Stimulated activated CD8-positive, alpha-beta memory T cell treated with anti-CD3 and anti-CD28 coated beads, Interleukin-7, amount 100 ng/mL, for 4 hours (primary cell): ENCODE measurements around the gene CLCN5.

Experiments used
- DNase-seq, 2 donors: peaks; one replicate each; pipeline ENCODE4 v3.0.0-alpha.2; 2020; ENCODE audit warnings: low read depth in 2 of 2

CLCN5 gene

GRCh38 chrX:49934148-49934547, 11.8 kb downstream of the CLCN5 start:
- DNase-seq: no peak

GRCh38 chrX:49934729-49935128, 12.3 kb downstream of the CLCN5 start:
- no peak for DNase-seq

GRCh38 chrX:49947781-49948180, 25.4 kb downstream of the CLCN5 start:
- no peak for DNase-seq

GRCh38 chrX:49949961-49950360, 27.6 kb downstream of the CLCN5 start:
- no peak for DNase-seq

- DNase-seq: no peak
These were observed 29.3 kb downstream of the CLCN5 start for GRCh38 chrX:49951524-49952193.

GRCh38 chrX:49956313-49956712, 33.9 kb downstream of the CLCN5 start:
- DNase-seq: no peak

- no peak for DNase-seq
These were observed 36.5 kb downstream of the CLCN5 start for GRCh38 chrX:49958727-49959485.

GRCh38 chrX:49959602-49960001, 37.2 kb downstream of the CLCN5 start:
- DNase-seq: no peak

- DNase-seq: no peak
These were observed 37.7 kb downstream of the CLCN5 start for GRCh38 chrX:49960061-49960460.

- DNase-seq: no peak
These were observed 48.3 kb downstream of the CLCN5 start for GRCh38 chrX:49970674-49971073.

GRCh38 chrX:49972328-49972860, 50.0 kb downstream of the CLCN5 start:
- DNase-seq: no peak

- no peak for DNase-seq
These were observed 54.3 kb downstream of the CLCN5 start for GRCh38 chrX:49976682-49977197.

- no peak for DNase-seq
These were observed 55.1 kb downstream of the CLCN5 start for GRCh38 chrX:49977319-49978090.

GRCh38 chrX:49978176-49978575, 55.8 kb downstream of the CLCN5 start:
- no peak for DNase-seq

- DNase-seq: no peak
These were observed 63.7 kb downstream of the CLCN5 start for GRCh38 chrX:49986058-49986457.

- DNase-seq: no peak
These were observed 65.3 kb downstream of the CLCN5 start for GRCh38 chrX:49987651-49988050.

GRCh38 chrX:49988143-49988542, 65.7 kb downstream of the CLCN5 start:
- no peak for DNase-seq

GRCh38 chrX:49991758-49992157, 69.4 kb downstream of the CLCN5 start:
- DNase-seq: no peak

- DNase-seq: no peak
These were observed 70.5 kb downstream of the CLCN5 start for GRCh38 chrX:49992853-49993252.

- no peak for DNase-seq
These were observed 71.3 kb downstream of the CLCN5 start for GRCh38 chrX:49993661-49994060.

GRCh38 chrX:49995107-49995731, 72.8 kb downstream of the CLCN5 start:
- no peak for DNase-seq
